Skeletal muscle satellite cell (primary cell): Measurements from ENCODE around the gene TEAD2.
"Not testable (repeated sequence)": the region's sequence is repeated elsewhere in the genome, so short reads cannot be mapped to it uniquely, and the experiment has no call there.

Experiments used
- H3K27me3 ChIP-seq: 2 replicates; pipeline ENCODE4 v1.7.0; 2013; ENCODE audit warnings: low read length; ENCODE audit not compliant: control insufficient read depth, insufficient read depth
- H3K36me3 ChIP-seq: 2 replicates; pipeline ENCODE4 v1.7.0; 2013; ENCODE audit warnings: mild to moderate bottlenecking, control low read depth, low read length; ENCODE audit not compliant: insufficient read depth
- H3K4me1 ChIP-seq: 2 replicates; pipeline ENCODE4 v1.7.0; 2013; ENCODE audit warnings: low read length; ENCODE audit not compliant: control insufficient read depth, insufficient read depth
- H3K4me2 ChIP-seq: 2 replicates; pipeline ENCODE4 v1.7.0; 2013; ENCODE audit warnings: mild to moderate bottlenecking, low read length
- H3K4me3 ChIP-seq: 2 replicates; pipeline ENCODE4 v1.7.0; 2013; ENCODE audit warnings: low read length
- H3K9ac ChIP-seq: 2 replicates; pipeline ENCODE4 v1.7.0; 2013; ENCODE audit warnings: mild to moderate bottlenecking, low read depth, low read length, moderate library complexity
- H3K9me3 ChIP-seq: replicated peaks from 2 replicates; pipeline ENCODE4 v1.7.0; 2013; ENCODE audit warnings: mild to moderate bottlenecking, control low read depth, low read length

The TEAD2 gene

DNA sequence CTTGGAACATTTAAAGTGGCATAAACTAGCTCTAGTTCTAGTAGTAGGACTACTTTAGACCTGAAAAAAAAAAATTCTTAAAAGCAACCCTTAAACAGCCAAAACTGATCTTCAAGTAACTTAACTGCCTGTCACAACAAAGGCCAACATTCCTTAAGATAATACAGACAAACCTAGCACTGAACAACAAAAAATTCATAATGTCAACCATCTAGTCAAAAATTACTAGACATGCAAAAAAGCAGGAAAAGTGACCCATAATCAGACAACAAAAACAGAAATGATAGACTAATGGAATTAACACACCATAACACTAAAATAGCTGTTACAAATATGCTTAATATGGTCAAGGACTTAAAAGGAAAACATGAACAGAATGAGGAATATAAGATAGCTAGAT is 43.9 kb downstream of the TEAD2 start:
- no peaks in the 10 kb centered on the region for H3K27me3 ChIP-seq
- H3K4me2 ChIP-seq = no peak overlapping the region
- no peak overlapping the region for H3K9ac ChIP-seq
- H3K4me3 ChIP-seq = no peak overlapping the region
- no peaks in the 10 kb centered on the region for H3K36me3 ChIP-seq
- H3K4me1 ChIP-seq = no peaks in the 10 kb centered on the region
- no peaks in the 10 kb centered on the region for H3K9me3 ChIP-seq

- no peaks in the 10 kb centered on the region for H3K27me3 ChIP-seq
- no peak overlapping the region for H3K4me3 ChIP-seq
- no peak overlapping the region for H3K4me2 ChIP-seq
- no peaks in the 10 kb centered on the region for H3K4me1 ChIP-seq
- H3K9ac ChIP-seq = no peak overlapping the region
- no peaks in the 10 kb centered on the region for H3K9me3 ChIP-seq
- no peaks in the 10 kb centered on the region for H3K36me3 ChIP-seq
These were observed 45.9 kb downstream of the TEAD2 start for GRCh38 chr19:49316284-49316683.

DNA sequence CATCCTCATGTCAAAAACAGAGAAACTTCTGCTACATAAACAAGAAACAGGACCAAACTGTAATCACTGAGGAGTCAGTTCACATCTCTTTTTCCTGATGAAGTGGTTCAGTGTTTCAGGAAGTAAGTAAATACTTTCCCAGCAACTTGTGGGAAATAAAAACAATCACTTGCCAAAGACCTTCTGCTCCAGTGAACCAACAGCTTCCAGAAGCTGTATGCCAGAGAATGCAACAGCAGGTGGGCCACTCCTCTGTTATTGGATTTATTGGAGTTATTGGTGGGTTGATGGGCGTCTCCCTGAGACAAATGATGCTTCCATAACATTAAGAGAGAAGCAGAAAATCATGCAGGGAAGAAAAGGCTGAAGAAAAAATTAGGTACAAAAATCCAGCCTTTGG is 47.1 kb downstream of the TEAD2 start:
- no peaks in the 10 kb centered on the region for H3K9me3 ChIP-seq
- no peak overlapping the region for H3K4me3 ChIP-seq
- no peaks in the 10 kb centered on the region for H3K4me1 ChIP-seq
- no peaks in the 10 kb centered on the region for H3K36me3 ChIP-seq
- no peak overlapping the region for H3K4me2 ChIP-seq
- H3K9ac ChIP-seq = no peak overlapping the region
- no peaks in the 10 kb centered on the region for H3K27me3 ChIP-seq

DNA sequence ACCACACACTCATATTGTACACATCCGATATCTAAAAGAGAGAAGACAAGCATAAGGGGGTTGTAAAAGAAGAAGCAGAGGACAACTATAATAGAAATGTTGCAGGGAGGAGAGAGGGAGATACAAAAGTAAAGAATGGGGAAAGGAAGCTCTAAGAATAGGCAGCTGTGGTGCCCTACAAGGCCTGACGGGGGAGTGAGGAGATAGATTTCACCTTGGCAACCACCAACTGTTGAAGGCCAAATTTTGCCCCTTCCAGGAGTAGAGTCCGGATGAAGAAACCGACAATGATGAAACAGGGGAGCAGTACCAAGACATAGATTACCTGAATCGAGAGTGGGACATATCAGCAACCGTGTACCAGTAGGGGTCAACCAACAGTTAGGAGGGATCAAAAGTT is 53.1 kb downstream of the TEAD2 start:
- H3K36me3 ChIP-seq = no peaks in the 10 kb centered on the region
- H3K4me1 ChIP-seq = no peaks in the 10 kb centered on the region
- H3K9ac ChIP-seq = no peak overlapping the region
- no peak overlapping the region for H3K4me2 ChIP-seq
- no peaks in the 10 kb centered on the region for H3K9me3 ChIP-seq
- no peak overlapping the region for H3K4me3 ChIP-seq
- no peaks in the 10 kb centered on the region for H3K27me3 ChIP-seq

DNA sequence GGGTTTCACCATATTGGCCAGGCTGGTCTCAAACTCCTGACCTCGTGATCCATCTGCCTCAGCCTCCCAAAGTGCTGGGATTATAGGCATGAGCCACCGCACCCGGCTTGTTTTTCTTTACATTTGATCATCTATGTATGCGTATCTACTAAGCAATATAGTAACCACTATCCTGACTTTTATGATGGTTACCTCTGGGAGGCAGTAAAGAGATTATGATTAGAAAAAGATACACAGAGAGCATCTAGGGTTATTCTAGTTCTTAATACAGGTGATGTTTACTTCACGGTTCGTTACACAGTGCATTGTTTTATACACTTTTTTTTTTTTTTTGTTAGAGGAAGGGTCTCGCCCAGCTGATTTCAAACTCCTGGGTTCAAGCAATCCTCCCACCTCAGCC is 55.5 kb downstream of the TEAD2 start:
- not testable (repeated sequence) for H3K36me3 ChIP-seq, H3K9me3 ChIP-seq, H3K9ac ChIP-seq, H3K4me3 ChIP-seq, H3K4me1 ChIP-seq, H3K4me2 ChIP-seq, H3K27me3 ChIP-seq

DNA sequence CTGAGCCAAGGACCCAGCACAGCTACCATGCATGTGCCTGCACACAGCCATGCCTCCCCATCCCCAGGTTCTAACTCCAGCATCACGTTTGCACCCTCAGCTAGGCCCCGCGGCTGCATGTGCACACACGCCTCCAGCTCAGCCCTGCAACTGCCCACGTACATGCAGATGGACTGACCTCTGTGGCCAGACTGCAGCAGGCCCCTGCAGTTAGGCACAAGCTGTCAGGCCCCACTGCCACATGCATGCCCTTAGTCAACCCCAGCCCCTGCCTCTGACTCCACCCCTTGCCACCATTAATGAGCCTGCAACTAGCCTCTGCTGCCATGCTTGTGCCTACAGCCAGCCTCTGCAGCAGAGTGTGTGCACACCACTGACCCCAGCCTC is 60.4 kb downstream of the TEAD2 start:
- Histone ChIP-seq H3K36me3 (no peaks in the 10 kb centered on the region), H3K4me2 (no peak overlapping the region), H3K9me3 (no peaks in the 10 kb centered on the region), H3K27me3 (peaks cover 2% of the 10 kb centered on the region), H3K4me1 (no peaks in the 10 kb centered on the region), H3K9ac (no peak overlapping the region), H3K4me3 (no peak overlapping the region)

GRCh38 chr19:49301165-49301865 is 60.9 kb downstream of the TEAD2 start:
- Histone ChIP-seq H3K27me3 (peaks cover 3% of the 10 kb centered on the region), H3K4me2 (peak overlapping the region; percentile 83), H3K36me3 (no peaks in the 10 kb centered on the region), H3K9ac (no peak overlapping the region), H3K4me1 (no peaks in the 10 kb centered on the region), H3K4me3 (peak overlapping the region; percentile 35), H3K9me3 (no peaks in the 10 kb centered on the region)

- H3K4me1 ChIP-seq, H3K36me3 ChIP-seq, H3K4me2 ChIP-seq, H3K27me3 ChIP-seq, H3K4me3 ChIP-seq, H3K9ac ChIP-seq, H3K9me3 ChIP-seq: not testable (repeated sequence)
These were observed 63.6 kb downstream of the TEAD2 start for GRCh38 chr19:49298653-49299052.

- no peaks in the 10 kb centered on the region for H3K36me3 ChIP-seq
- H3K4me1 ChIP-seq = no peaks in the 10 kb centered on the region
- peaks cover 8% of the 10 kb centered on the region for H3K27me3 ChIP-seq
- no peak overlapping the region for H3K4me3 ChIP-seq
- H3K4me2 ChIP-seq = no peak overlapping the region
- H3K9me3 ChIP-seq = no peaks in the 10 kb centered on the region
- no peak overlapping the region for H3K9ac ChIP-seq
These were observed 64.8 kb downstream of the TEAD2 start for GRCh38 chr19:49297403-49297802.

DNA sequence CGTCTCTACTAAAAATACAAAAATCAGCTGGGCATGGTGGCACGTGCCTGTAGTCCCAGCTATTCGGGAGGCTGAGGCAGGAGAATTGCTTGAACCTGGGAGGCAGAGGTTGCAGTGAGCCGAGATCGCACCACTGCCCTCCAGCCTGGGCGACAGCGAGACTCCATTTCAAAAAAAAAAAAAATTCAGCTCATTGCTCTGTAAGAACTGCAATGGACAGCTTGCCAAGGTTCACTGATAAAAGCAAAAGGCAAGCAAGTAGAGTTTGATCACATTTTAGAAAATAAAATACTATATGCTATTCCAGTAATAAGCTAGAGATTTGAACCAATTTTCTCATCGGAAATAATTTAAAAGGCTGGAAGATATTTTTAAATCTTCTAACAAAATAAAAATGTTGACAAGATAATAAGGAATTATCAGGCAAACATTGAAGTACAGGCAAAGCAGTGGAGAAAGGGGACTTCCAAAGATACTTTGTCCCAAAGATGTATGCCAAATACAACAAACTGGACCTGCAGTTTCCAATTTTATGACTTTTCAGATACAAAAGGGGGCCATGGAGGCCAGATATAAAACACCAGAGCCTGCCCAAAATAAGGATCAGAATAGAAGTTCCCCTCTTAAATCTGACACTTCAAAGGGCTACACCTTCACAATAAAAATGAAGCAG is 66.9 kb downstream of the TEAD2 start:
- no peaks in the 10 kb centered on the region for H3K9me3 ChIP-seq

GRCh38 chr19:49294401-49294800 is 67.8 kb downstream of the TEAD2 start:
- H3K4me1 ChIP-seq = no peaks in the 10 kb centered on the region
- H3K36me3 ChIP-seq = no peaks in the 10 kb centered on the region
- H3K9ac ChIP-seq = no peak overlapping the region
- no peak overlapping the region for H3K4me3 ChIP-seq
- H3K9me3 ChIP-seq = no peaks in the 10 kb centered on the region
- no peak overlapping the region for H3K4me2 ChIP-seq
- H3K27me3 ChIP-seq = peaks cover 8% of the 10 kb centered on the region

More for the DNA sequence above, 66.9 kb downstream of the TEAD2 start:
- H3K27me3 ChIP-seq = peaks cover 6% of the 10 kb centered on the region
- H3K4me2 ChIP-seq = no peak overlapping the region
- no peaks in the 10 kb centered on the region for H3K36me3 ChIP-seq
- no peaks in the 10 kb centered on the region for H3K4me1 ChIP-seq
- no peak overlapping the region for H3K4me3 ChIP-seq
- H3K9ac ChIP-seq = no peak overlapping the region
